HepG2 (cell line): ENCODE data around the gene PTPMT1. TPM values are rescaled to one million over a fixed set of nuclear protein-coding genes. Genes with fewer than 3 reads are reported as not detected.

Source experiments
- ATAC-seq: fragments of 200-7000 bp; cut with Tn5 transposase; 3 replicates; pipeline ENCODE4 v1.9.1; 2020; ENCODE audit warnings: mild to moderate bottlenecking, moderate library complexity
- BruUV-seq: library from RNA; stranded (reverse); fragments of 400-500 nt; replicated peaks from 2 replicates; lab custom pipeline; 2021; lab: Mats Ljungman, UMichigan
- CTCF ChIA-PET: fragments of 300-600 bp; formaldehyde crosslinking; extraction: SDS; loops from one replicate; lab custom pipeline; 2021; ENCODE audit warnings: low total read pairs, inconsistent platforms, low intra/inter-chr PET ratio; lab: Yijun Ruan, JAX
- POLR2A ChIA-PET: fragments of 350-600 bp; sonication (Branson Sonifier 250); formaldehyde crosslinking; loops from one replicate; lab custom pipeline; 2020; ENCODE audit warnings: antibody characterized with exemption, inconsistent platforms; lab: Yijun Ruan, JAX
- DNase-seq: peaks from one replicate; pipeline ENCODE4 v3.0.0-alpha.2; 2015; ENCODE audit warnings: low spot score
- FAIRE-seq: peaks from 3 replicates; lab custom pipeline; 2011; peaks lifted over from hg19 to GRCh38; lab: Jason Lieb, UNC
- H2AFZ ChIP-seq: one replicate; pipeline ENCODE4 v1.6.1; 2011; ENCODE audit warnings: low read length, inconsistent platforms
- H3K27ac ChIP-seq: fragments of 300-600 bp; 3 replicates; pipeline ENCODE4 v1.8.0; 2011; ENCODE audit warnings: mixed run types, mild to moderate bottlenecking, mixed read lengths, low read length, inconsistent platforms; ENCODE audit not compliant: insufficient read depth; ENCODE audit errors: extremely low read length
- H3K27me3 ChIP-seq, 2 experiments: fragments of 200-600 bp in 1 of 2; 2 replicates in 1 of 2; 3 replicates in 1 of 2; pipeline versions ENCODE4 v1.6.0 to v1.8.0; 2011; ENCODE audit warnings: low read length in 2 of 2, mild to moderate bottlenecking in 2 of 2, moderate library complexity in 2 of 2, inconsistent platforms in 1 of 2; ENCODE audit not compliant: insufficient read depth in 2 of 2, control insufficient read depth in 1 of 2
- H3K36me3 ChIP-seq, 2 experiments: fragments of 200-600 bp in 1 of 2; replicated peaks in 1 of 2; 2 replicates in 1 of 2; 3 replicates in 1 of 2; pipeline versions ENCODE4 v1.5.1 to v1.8.0; 2011; ENCODE audit warnings: low read length in 2 of 2, inconsistent platforms in 1 of 2; ENCODE audit not compliant: insufficient read depth in 2 of 2, control insufficient read depth in 1 of 2
- H3K4me1 ChIP-seq: 2 replicates; pipeline ENCODE4 v1.5.1; 2012; ENCODE audit warnings: low read length, inconsistent platforms; ENCODE audit not compliant: insufficient read depth
- H3K4me2 ChIP-seq: 2 replicates; pipeline ENCODE4 v1.6.0; 2011; ENCODE audit warnings: low read depth, low read length, inconsistent platforms
- H3K4me3 ChIP-seq, 3 experiments: fragments of 200-600 bp in 1 of 3; sonication (generic), shearing (Covaris generic) in 1 of 3; replicated peaks in 1 of 3; 2 replicates each; pipeline ENCODE4 v1.5.1; 2011 to 2016; ENCODE audit warnings: low read length in 3 of 3, inconsistent platforms in 2 of 3, low read depth in 2 of 3, mild to moderate bottlenecking in 2 of 3, control low read depth in 1 of 3, mixed read lengths in 1 of 3; ENCODE audit not compliant: insufficient read depth in 1 of 3
- H3K79me2 ChIP-seq: one replicate; pipeline ENCODE4 v1.6.1; 2011; ENCODE audit warnings: low read length, inconsistent platforms; ENCODE audit not compliant: insufficient read depth
- H3K9ac ChIP-seq: 2 replicates; pipeline ENCODE4 v1.6.0; 2011; ENCODE audit warnings: mild to moderate bottlenecking, low read depth, low read length, inconsistent platforms; ENCODE audit not compliant: insufficient read depth
- H3K9me3 ChIP-seq: 2 replicates; pipeline ENCODE4 v1.5.1; 2012; ENCODE audit warnings: mild to moderate bottlenecking, low read length
- H4K20me1 ChIP-seq: 2 replicates; pipeline ENCODE4 v1.6.0; 2011; ENCODE audit warnings: inconsistent platforms, mild to moderate bottlenecking, low read length, moderate library complexity; ENCODE audit not compliant: insufficient read depth
- ARID3A ChIP-seq: IDR thresholded peaks from 2 replicates; pipeline ENCODE4 v1.6.1; 2012; ENCODE audit warnings: low read depth, low read length, improper control_type of control experiment
- CEBPG ChIP-seq: IDR thresholded peaks from 2 replicates; pipeline ENCODE4 v1.6.1; 2016
- CREB3 ChIP-seq: sonication (generic); formaldehyde crosslinking; IDR thresholded peaks from 2 replicates; pipeline ENCODE4 v1.5.0; 2020; ENCODE audit warnings: missing genetic modification reagents
- FOXA1 ChIP-seq, 2 experiments: fragments of 450-650 bp in 1 of 2; sonication (generic) in 1 of 2; formaldehyde crosslinking in 1 of 2; IDR thresholded peaks; 2 replicates each; pipeline versions ENCODE4 v1.4.0 to v1.6.1; 2016 to 2020; ENCODE audit warnings: missing genetic modification reagents in 1 of 2
- HOMEZ ChIP-seq: IDR thresholded peaks from 2 replicates; pipeline ENCODE4 v1.6.1; 2016; ENCODE audit warnings: low read depth
- PBX2 ChIP-seq: IDR thresholded peaks from 2 replicates; pipeline ENCODE4 v1.6.1; 2016; ENCODE audit warnings: control low read depth
- SIX4 ChIP-seq: sonication (generic); formaldehyde crosslinking; IDR thresholded peaks from 2 replicates; pipeline ENCODE4 v1.4.0; 2020; ENCODE audit warnings: missing genetic modification reagents
- SKIL ChIP-seq: sonication (generic); formaldehyde crosslinking; IDR thresholded peaks from 2 replicates; pipeline ENCODE4 v1.8.0; 2022; ENCODE audit warnings: missing genetic modification reagents, mild to moderate bottlenecking, moderate library complexity, borderline replicate concordance
- ZIK1 ChIP-seq: sonication (generic); formaldehyde crosslinking; IDR thresholded peaks from 2 replicates; pipeline ENCODE4 v1.5.0; 2020; ENCODE audit warnings: mild to moderate bottlenecking, low read depth, missing genetic modification reagents, borderline replicate concordance
- ZMYM3 ChIP-seq: sonication (generic); formaldehyde crosslinking; IDR thresholded peaks from 2 replicates; pipeline ENCODE4 v1.5.1; 2020; ENCODE audit warnings: mild to moderate bottlenecking, missing genetic modification reagents
- ZNF121 ChIP-seq: sonication (generic); formaldehyde crosslinking; IDR thresholded peaks from 2 replicates; pipeline ENCODE4 v1.5.0; 2020; ENCODE audit warnings: mild to moderate bottlenecking, missing genetic modification reagents
- ZNF337 ChIP-seq: sonication (generic); formaldehyde crosslinking; IDR thresholded peaks from 2 replicates; pipeline ENCODE4 v1.5.1; 2020; ENCODE audit warnings: missing genetic modification reagents, low read depth, mild to moderate bottlenecking, borderline replicate concordance
- ZNF354B ChIP-seq: sonication (generic); formaldehyde crosslinking; IDR thresholded peaks from 2 replicates; pipeline ENCODE4 v1.8.0; 2022; ENCODE audit warnings: mild to moderate bottlenecking, missing genetic modification reagents
- ZSCAN25 ChIP-seq: sonication (generic); formaldehyde crosslinking; IDR thresholded peaks from 2 replicates; pipeline ENCODE4 v1.8.0; 2022; ENCODE audit warnings: mild to moderate bottlenecking, missing genetic modification reagents
- WGBS: methylation state at CpG from one replicate; pipeline ENCODE4 v1.1.6; 2017; ENCODE audit warnings: low lambda C conversion rate; 5-methylcytosine and 5-hydroxymethylcytosine counted together
- in situ Hi-C: cut with HindIII; loops from 2 replicates; pipeline ENCODE4 v1.10.0; 2017; ENCODE audit warnings: low pct_unique_long_range_greater_than_20kb; ENCODE audit not compliant: extremely low pct_ligation_motif_present
- intact Hi-C: fragments of 100-400 bp; cut with micrococcal nuclease; formaldehyde crosslinking; loops from one replicate; pipeline ENCODE4 v1.10.0; 2022; ENCODE audit not compliant: unreplicated experiment
- polyA plus RNA-seq, 8 experiments: library from polyadenylated mRNA; depleted of rRNA in 3 of 8; stranded (reverse) in 7 of 8; unstranded in 1 of 8; fragments of >200 nt; fragmentation: Illumina TruSeq in 4 of 8; extraction: Trizol in 4 of 8; gene quantifications; 2 replicates each; pipeline versions ENCODE4 v1.2.1 to v1.2.3, GENCODE V29; 2011 to 2016; ENCODE audit warnings: low read depth in 4 of 8, missing spikeins in 1 of 8, mixed read lengths in 1 of 8; ENCODE audit not compliant: insufficient read depth in 1 of 8
- total RNA-seq, 5 experiments: library from RNA; depleted of rRNA; stranded (reverse); fragments of >200 nt; fragmentation: Illumina TruSeq; extraction: Trizol; gene quantifications; 2 replicates each; pipeline ENCODE4 v1.2.3, GENCODE V29; 2016; ENCODE audit warnings: low read depth in 1 of 5

PTPMT1 gene
- total and polyA plus RNA-seq, 2 of the 13 experiments (the other 11 are each of a cell fraction or from before 2014, with no cell fraction given): 55.6 to 129 TPM

GRCh38 chr11:47516984-47517853, 48.2 kb upstream of the PTPMT1 start:
- H3K27ac ChIP-seq: peak overlapping the region; percentile 19
- CTCF ChIA-PET: no interaction called here
- peak; percentile 69 for ATAC-seq
- TF ChIP-seq ZMYM3 (CRISPR knock-in tag) (peak; percentile 38; the same call in 1 of the 2 replicates), SIX4 (CRISPR knock-in tag) (no peak), ZNF354B (CRISPR knock-in tag) (no peak), ZNF337 (CRISPR knock-in tag) (no peak), FOXA1 (IDR thresholded peaks at IDR 0.05) (no peak), FOXA1 (CRISPR knock-in tag; IDR thresholded peaks at IDR 0.05) (0 out of 2 replicates have a peak, but pooled peaks have one; percentile 11), SKIL (CRISPR knock-in tag) (no peak), ZNF121 (peak; percentile 81), HOMEZ (CRISPR knock-in tag) (0 out of 2 replicates have a peak, but pooled peaks have one; percentile 44), ZIK1 (no peak), ZSCAN25 (no peak), CEBPG (CRISPR knock-in tag) (peak; percentile 78), CREB3 (CRISPR knock-in tag) (no peak), ARID3A (no peak), PBX2 (no peak)

More at GRCh38 chr11:47516984-47517853, 48.2 kb upstream of the PTPMT1 start:
- Histone ChIP-seq H3K36me3 (0 out of 5 replicates have a peak, but pooled peaks cover 0 to 5% of the 10 kb centered on the region in 2 experiments), H4K20me1 (peaks cover 62% of the 10 kb centered on the region), H3K4me3 (no peak overlapping the region; a peak in 1 of 6 replicates), H2AFZ (no peak overlapping the region), H3K79me2 (peaks cover 86% of the 10 kb centered on the region), H3K9ac (no peak overlapping the region), H3K4me1 (peaks cover 62% of the 10 kb centered on the region), H3K4me2 (peak overlapping the region; percentile 19; the same call in 1 of the 2 replicates), H3K9me3 (no peaks in the 10 kb centered on the region), H3K27me3 (no peaks in the 10 kb centered on the region)
- intact Hi-C loops (no loop called here), in situ Hi-C loops (no loop called here)
- no TSS peak for BruUV-seq
- DNase-seq (peak; percentile 45), FAIRE-seq (no peak)
- POLR2A ChIA-PET: no interaction called here
- 25% methylated on average over 10 of the region's 10 CpGs for WGBS
